IPS DF 6.9 (cell line): ENCODE data around the gene SLC47A2.

Source experiments
- DNase-seq: peaks from one replicate; pipeline ENCODE4 v3.0.0-alpha.2; 2013; ENCODE audit warnings: low read depth, low spot score
- H3K27ac ChIP-seq: one replicate; pipeline ENCODE4 v1.5.1; 2013; ENCODE audit warnings: low read length, control low read depth
- H3K27me3 ChIP-seq: 2 replicates; pipeline ENCODE4 v1.6.1; 2013; ENCODE audit warnings: mild to moderate bottlenecking, low read length; ENCODE audit not compliant: control insufficient read depth, insufficient read depth
- H3K36me3 ChIP-seq: 2 replicates; pipeline ENCODE4 v1.6.1; 2013; ENCODE audit warnings: low read length; ENCODE audit not compliant: control insufficient read depth, insufficient read depth
- H3K4me1 ChIP-seq: 2 replicates; pipeline ENCODE4 v1.6.1; 2013; ENCODE audit warnings: low read length; ENCODE audit not compliant: control insufficient read depth, insufficient read depth
- H3K4me3 ChIP-seq: 2 replicates; pipeline ENCODE4 v1.5.1; 2013; ENCODE audit warnings: mild to moderate bottlenecking, low read length
- H3K9me3 ChIP-seq: 2 replicates; pipeline ENCODE4 v1.6.1; 2013; ENCODE audit warnings: low read length, inconsistent platforms; ENCODE audit not compliant: control insufficient read depth, insufficient read depth
- WGBS: extraction: QIAGEN DNeasy Blood & Tissue Kit; methylation state at CpG from one replicate; pipeline ENCODE4 v1.1.7; 2013; ENCODE audit warnings: mixed read lengths, missing lambda C conversion rate; ENCODE audit not compliant: insufficient read length, insufficient coverage; 5-methylcytosine and 5-hydroxymethylcytosine counted together

The SLC47A2 gene

GRCh38 chr17:19738757-19739156 lies 22.4 kb upstream of the SLC47A2 start:
- Histone ChIP-seq H3K27ac (no peak overlapping the region), H3K27me3 (no peaks in the 10 kb centered on the region), H3K9me3 (no peaks in the 10 kb centered on the region), H3K36me3 (no peaks in the 10 kb centered on the region), H3K4me1 (no peaks in the 10 kb centered on the region), H3K4me3 (no peak overlapping the region)
- no peak for DNase-seq
- no CpG with 5 or more reads among the region's 9 CpGs for WGBS

GRCh38 chr17:19738073-19738449 lies 21.7 kb upstream of the SLC47A2 start:
- no CpG with 5 or more reads among the region's 14 CpGs for WGBS
- Histone ChIP-seq H3K9me3 (no peaks in the 10 kb centered on the region), H3K4me1 (no peaks in the 10 kb centered on the region), H3K4me3 (no peak overlapping the region), H3K36me3 (no peaks in the 10 kb centered on the region), H3K27me3 (no peaks in the 10 kb centered on the region), H3K27ac (no peak overlapping the region)
- DNase-seq = no peak

GRCh38 chr17:19737305-19738072 lies 21.1 kb upstream of the SLC47A2 start:
- Histone ChIP-seq H3K4me1 (no peaks in the 10 kb centered on the region), H3K36me3 (no peaks in the 10 kb centered on the region), H3K27me3 (no peaks in the 10 kb centered on the region), H3K4me3 (no peak overlapping the region), H3K27ac (no peak overlapping the region), H3K9me3 (no peaks in the 10 kb centered on the region)
- no peak for DNase-seq
- WGBS = no CpG with 5 or more reads among the region's 15 CpGs

- no CpG with 5 or more reads among the region's 11 CpGs for WGBS
- no peaks in the 10 kb centered on the region for H3K9me3 ChIP-seq
- no peak for DNase-seq
- no peak overlapping the region for H3K27ac ChIP-seq
- no peaks in the 10 kb centered on the region for H3K27me3 ChIP-seq
- no peaks in the 10 kb centered on the region for H3K36me3 ChIP-seq
- H3K4me3 ChIP-seq = no peak overlapping the region
- no peaks in the 10 kb centered on the region for H3K4me1 ChIP-seq
Observed at GRCh38 chr17:19736071-19736470, 19.7 kb upstream of the SLC47A2 start.

GRCh38 chr17:19733953-19734526 lies 17.7 kb upstream of the SLC47A2 start:
- H3K36me3 ChIP-seq = no peaks in the 10 kb centered on the region
- DNase-seq = no peak
- H3K4me3 ChIP-seq = no peak overlapping the region
- no peaks in the 10 kb centered on the region for H3K9me3 ChIP-seq
- no peak overlapping the region for H3K27ac ChIP-seq
- no peaks in the 10 kb centered on the region for H3K27me3 ChIP-seq
- WGBS = no CpG with 5 or more reads among the region's 11 CpGs
- H3K4me1 ChIP-seq = no peaks in the 10 kb centered on the region

- Histone ChIP-seq H3K27ac (no peak overlapping the region), H3K4me1 (no peaks in the 10 kb centered on the region), H3K4me3 (no peak overlapping the region), H3K27me3 (no peaks in the 10 kb centered on the region), H3K36me3 (no peaks in the 10 kb centered on the region), H3K9me3 (no peaks in the 10 kb centered on the region)
- DNase-seq = no peak
- no CpG with 5 or more reads among the region's 11 CpGs for WGBS
Observed at GRCh38 chr17:19731626-19732025, 15.2 kb upstream of the SLC47A2 start.

GRCh38 chr17:19730843-19731242 lies 14.5 kb upstream of the SLC47A2 start:
- H3K36me3 ChIP-seq = no peaks in the 10 kb centered on the region
- no peaks in the 10 kb centered on the region for H3K9me3 ChIP-seq
- H3K4me1 ChIP-seq = no peaks in the 10 kb centered on the region
- no CpG with 5 or more reads among the region's 4 CpGs for WGBS
- H3K4me3 ChIP-seq = no peak overlapping the region
- H3K27ac ChIP-seq = no peak overlapping the region
- H3K27me3 ChIP-seq = no peaks in the 10 kb centered on the region
- no peak for DNase-seq

- no peaks in the 10 kb centered on the region for H3K36me3 ChIP-seq
- WGBS = no CpG with 5 or more reads among the region's 6 CpGs
Observed at GRCh38 chr17:19729900-19730299, 13.5 kb upstream of the SLC47A2 start.

GRCh38 chr17:19728084-19728495 lies 11.7 kb upstream of the SLC47A2 start:
- no peaks in the 10 kb centered on the region for H3K9me3 ChIP-seq

More at GRCh38 chr17:19729900-19730299, 13.5 kb upstream of the SLC47A2 start:
- Histone ChIP-seq H3K27me3 (no peaks in the 10 kb centered on the region), H3K4me3 (no peak overlapping the region), H3K9me3 (no peaks in the 10 kb centered on the region), H3K27ac (no peak overlapping the region), H3K4me1 (no peaks in the 10 kb centered on the region)
- DNase-seq = no peak

GRCh38 chr17:19727501-19728078 lies 11.2 kb upstream of the SLC47A2 start:
- H3K4me3 ChIP-seq = no peak overlapping the region
- H3K27ac ChIP-seq = no peak overlapping the region
- no peak for DNase-seq
- WGBS = no CpG with 5 or more reads among the region's 4 CpGs
- no peaks in the 10 kb centered on the region for H3K36me3 ChIP-seq
- no peaks in the 10 kb centered on the region for H3K27me3 ChIP-seq
- H3K9me3 ChIP-seq = no peaks in the 10 kb centered on the region
- no peaks in the 10 kb centered on the region for H3K4me1 ChIP-seq

More at GRCh38 chr17:19728084-19728495, 11.7 kb upstream of the SLC47A2 start:
- Histone ChIP-seq H3K27me3 (no peaks in the 10 kb centered on the region), H3K27ac (no peak overlapping the region), H3K4me3 (no peak overlapping the region), H3K4me1 (no peaks in the 10 kb centered on the region), H3K36me3 (no peaks in the 10 kb centered on the region)
- no CpG with 5 or more reads among the region's 7 CpGs for WGBS
- DNase-seq = no peak
